ENCODE results near the gene SH3PXD2A.
"Not testable (repeated sequence)": the region's sequence is repeated elsewhere in the genome, so short reads cannot be mapped to it uniquely, and the experiment has no call there.

The SH3PXD2A gene

GRCh38 chr10:103614306-103615158 lies 240.8 kb downstream of the SH3PXD2A start:
- no peak for DNase-seq

- no peak for DNase-seq
Measured at GRCh38 chr10:103613616-103614015, 241.8 kb downstream of the SH3PXD2A start.

- no peak for DNase-seq
Measured at GRCh38 chr10:103612462-103613365, 242.7 kb downstream of the SH3PXD2A start.

- no peak for DNase-seq
Measured at GRCh38 chr10:103610921-103611511, 244.4 kb downstream of the SH3PXD2A start.

GRCh38 chr10:103610083-103610472 lies 245.3 kb downstream of the SH3PXD2A start:
- DNase-seq, result no peak

GRCh38 chr10:103609231-103610082 lies 245.9 kb downstream of the SH3PXD2A start:
- no peak for DNase-seq

GRCh38 chr10:103608056-103608455 lies 247.3 kb downstream of the SH3PXD2A start:
- not testable (repeated sequence) for DNase-seq

GRCh38 chr10:103607051-103607450 lies 248.3 kb downstream of the SH3PXD2A start:
- not testable (repeated sequence) for DNase-seq

GRCh38 chr10:103606097-103606438 lies 249.3 kb downstream of the SH3PXD2A start:
- DNase-seq, result not testable (repeated sequence)

GRCh38 chr10:103605359-103606096 lies 249.8 kb downstream of the SH3PXD2A start:
- no peak for DNase-seq

- no peak for DNase-seq
Measured at GRCh38 chr10:103603382-103603781, 252.0 kb downstream of the SH3PXD2A start.

GRCh38 chr10:103602852-103603155 lies 252.6 kb downstream of the SH3PXD2A start:
- no peak for DNase-seq

- DNase-seq, result no peak
Measured at GRCh38 chr10:103602028-103602851, 253.1 kb downstream of the SH3PXD2A start.

GRCh38 chr10:103600956-103601569 lies 254.3 kb downstream of the SH3PXD2A start:
- DNase-seq, result no peak

GRCh38 chr10:103600325-103600724 lies 255.1 kb downstream of the SH3PXD2A start:
- DNase-seq, result no peak

- no peak for DNase-seq
Measured at GRCh38 chr10:103599907-103600306, 255.5 kb downstream of the SH3PXD2A start.

GRCh38 chr10:103599211-103599610 lies 256.2 kb downstream of the SH3PXD2A start:
- DNase-seq, result no peak

- DNase-seq, result peak; percentile 3
Measured at GRCh38 chr10:103598654-103599115, 256.7 kb downstream of the SH3PXD2A start.

- DNase-seq, result no peak
Measured at GRCh38 chr10:103597003-103597402, 258.4 kb downstream of the SH3PXD2A start.
